ENCODE measurements around the gene RBP5. TPM values are rescaled to one million over a fixed set of nuclear protein-coding genes. Genes with fewer than 3 reads are reported as not detected.

RBP5 gene
- total RNA-seq, 4 donors from 2014 or later, result 0.46 to 5.0 (median 0.91) TPM

DNA sequence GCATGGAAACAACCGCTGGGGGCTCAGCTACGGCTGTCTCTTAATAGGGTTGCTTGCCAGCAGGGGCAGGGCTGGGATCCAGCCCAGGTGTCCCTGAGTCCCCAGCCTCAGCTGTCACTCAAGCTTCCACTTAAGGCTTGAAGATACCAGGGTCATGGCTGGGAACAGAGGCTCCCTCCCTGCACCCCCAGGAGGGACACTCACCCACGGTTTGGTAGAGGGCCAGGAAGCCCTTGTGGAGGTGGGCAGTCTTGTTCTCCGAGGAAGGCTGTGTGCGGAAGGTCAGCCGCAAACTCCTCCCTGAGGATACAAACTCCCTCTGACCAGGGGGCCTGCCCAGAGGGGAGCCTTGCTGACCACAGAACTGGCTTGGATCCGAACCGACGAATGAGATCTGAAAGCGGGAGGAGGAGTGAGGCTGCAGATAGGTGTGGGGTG, 27.0 kb downstream of the RBP5 start:
- peaks cover 0 to 19% (median 18%) of the 10 kb centered on the region in 4 donors for H3K4me1 ChIP-seq
- H3K36me3 ChIP-seq, result peaks cover 6 to 73% (median 32%) of the 10 kb centered on the region in 4 donors
- no peaks in the 10 kb centered on the region for H3K9me3 ChIP-seq
- DNase-seq (ENCODE audit: extremely low spot score), result no peak
- H3K27me3 ChIP-seq, result no peaks in the 10 kb centered on the region
- intact Hi-C loops (cut with DNase I), result no loop called here
- H3K27ac ChIP-seq (replicated peaks in 1 of 4), result peak overlapping the region in 3 of 4 donors; percentile 11 to 60 (median 44)
- no peak for TF ChIP-seq EP300 (IDR thresholded peaks at IDR 0.05)
- TF ChIP-seq POLR2AphosphoS5 (IDR thresholded peaks at IDR 0.05), result no peak
- TF ChIP-seq, protein P1, sequence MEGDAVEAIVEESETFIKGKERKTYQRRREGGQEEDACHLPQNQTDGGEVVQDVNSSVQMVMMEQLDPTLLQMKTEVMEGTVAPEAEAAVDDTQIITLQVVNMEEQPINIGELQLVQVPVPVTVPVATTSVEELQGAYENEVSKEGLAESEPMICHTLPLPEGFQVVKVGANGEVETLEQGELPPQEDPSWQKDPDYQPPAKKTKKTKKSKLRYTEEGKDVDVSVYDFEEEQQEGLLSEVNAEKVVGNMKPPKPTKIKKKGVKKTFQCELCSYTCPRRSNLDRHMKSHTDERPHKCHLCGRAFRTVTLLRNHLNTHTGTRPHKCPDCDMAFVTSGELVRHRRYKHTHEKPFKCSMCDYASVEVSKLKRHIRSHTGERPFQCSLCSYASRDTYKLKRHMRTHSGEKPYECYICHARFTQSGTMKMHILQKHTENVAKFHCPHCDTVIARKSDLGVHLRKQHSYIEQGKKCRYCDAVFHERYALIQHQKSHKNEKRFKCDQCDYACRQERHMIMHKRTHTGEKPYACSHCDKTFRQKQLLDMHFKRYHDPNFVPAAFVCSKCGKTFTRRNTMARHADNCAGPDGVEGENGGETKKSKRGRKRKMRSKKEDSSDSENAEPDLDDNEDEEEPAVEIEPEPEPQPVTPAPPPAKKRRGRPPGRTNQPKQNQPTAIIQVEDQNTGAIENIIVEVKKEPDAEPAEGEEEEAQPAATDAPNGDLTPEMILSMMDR (IDR thresholded peaks at IDR 0.05), result no peak
- no peak for TF ChIP-seq POLR2A (IDR thresholded peaks at IDR 0.05; ENCODE audit: low read depth)
- H3K4me3 ChIP-seq, result peak overlapping the region in 1 of 4 donors; percentile 9
- 62% methylated on average over 10 of the region's 10 CpGs for WGBS

- Histone ChIP-seq H3K27me3 (no peaks in the 10 kb centered on the region), H3K36me3 (peaks cover 6 to 74% (median 32%) of the 10 kb centered on the region in 4 donors), H3K4me3 (peak overlapping the region in 1 of 4 donors; percentile 9), H3K27ac (replicated peaks in 1 of 4) (peak overlapping the region in 2 of 4 donors; percentile 46 to 60), H3K4me1 (peaks cover 0 to 14% (median 13%) of the 10 kb centered on the region in 4 donors), H3K9me3 (no peaks in the 10 kb centered on the region)
- no peak for DNase-seq (ENCODE audit: extremely low spot score)
- WGBS, result 84% methylated on average over 4 of the region's 4 CpGs
- intact Hi-C loops (cut with DNase I), result no loop called here
- TF ChIP-seq POLR2AphosphoS5 (IDR thresholded peaks at IDR 0.05) (no peak), POLR2A (IDR thresholded peaks at IDR 0.05; ENCODE audit: low read depth) (no peak), EP300 (IDR thresholded peaks at IDR 0.05) (no peak)
- TF ChIP-seq, protein P1 (IDR thresholded peaks at IDR 0.05), result no peak
Measured at GRCh38 chr12:7101047-7101693, 27.5 kb downstream of the RBP5 start.

GRCh38 chr12:7100239-7100638, 28.4 kb downstream of the RBP5 start:
- H3K27me3 ChIP-seq, result no peaks in the 10 kb centered on the region
- WGBS, result 90% methylated on average over 4 of the region's 4 CpGs
- H3K9me3 ChIP-seq, result no peaks in the 10 kb centered on the region
- H3K27ac ChIP-seq (replicated peaks in 1 of 4), result no peak overlapping the region
- TF ChIP-seq EP300 (IDR thresholded peaks at IDR 0.05), result no peak
- TF ChIP-seq, protein P1 (IDR thresholded peaks at IDR 0.05), result no peak
- no peak for TF ChIP-seq POLR2A (IDR thresholded peaks at IDR 0.05; ENCODE audit: low read depth)
- TF ChIP-seq POLR2AphosphoS5 (IDR thresholded peaks at IDR 0.05), result no peak
- DNase-seq (ENCODE audit: extremely low spot score), result no peak
- peaks cover 6 to 74% (median 32%) of the 10 kb centered on the region in 4 donors for H3K36me3 ChIP-seq
- intact Hi-C loops (cut with DNase I), result no loop called here
- H3K4me3 ChIP-seq, result no peak overlapping the region
- H3K4me1 ChIP-seq, result peaks cover 0 to 12% (median 11%) of the 10 kb centered on the region in 4 donors

GRCh38 chr12:7099290-7099996, 29.2 kb downstream of the RBP5 start:
- Histone ChIP-seq H3K4me3 (no peak overlapping the region), H3K36me3 (peaks cover 6 to 73% (median 32%) of the 10 kb centered on the region in 4 donors), H3K4me1 (peaks cover 0 to 12% (median 6%) of the 10 kb centered on the region in 4 donors), H3K27ac (replicated peaks in 1 of 4) (no peak overlapping the region), H3K9me3 (no peaks in the 10 kb centered on the region), H3K27me3 (no peaks in the 10 kb centered on the region)
- no peak for TF ChIP-seq POLR2A (IDR thresholded peaks at IDR 0.05; ENCODE audit: low read depth)
- TF ChIP-seq, protein P1 (IDR thresholded peaks at IDR 0.05), result no peak
- no peak for TF ChIP-seq POLR2AphosphoS5 (IDR thresholded peaks at IDR 0.05)
- TF ChIP-seq EP300 (IDR thresholded peaks at IDR 0.05), result no peak
- intact Hi-C loops (cut with DNase I), result no loop called here
- no peak for DNase-seq (ENCODE audit: extremely low spot score)
- WGBS, result 84% methylated on average over 9 of the region's 9 CpGs

Data from esophagus muscularis mucosa (tissue), 4 donors.